HepG2 (cell line): ENCODE measurements around the gene SIGLEC7. TPM values are rescaled to one million over a fixed set of nuclear protein-coding genes. Genes with fewer than 3 reads are reported as not detected.

ENCODE experiments used
- ATAC-seq: fragments of 200-7000 bp; cut with Tn5 transposase; 3 replicates; pipeline ENCODE4 v1.9.1; 2020; ENCODE audit warnings: mild to moderate bottlenecking, moderate library complexity
- BruUV-seq: library from RNA; stranded (reverse); fragments of 400-500 nt; replicated peaks from 2 replicates; lab custom pipeline; 2021; lab: Mats Ljungman, UMichigan
- CTCF ChIA-PET: fragments of 300-600 bp; formaldehyde crosslinking; extraction: SDS; loops from one replicate; lab custom pipeline; 2021; ENCODE audit warnings: low total read pairs, inconsistent platforms, low intra/inter-chr PET ratio; lab: Yijun Ruan, JAX
- POLR2A ChIA-PET: fragments of 350-600 bp; sonication (Branson Sonifier 250); formaldehyde crosslinking; loops from one replicate; lab custom pipeline; 2020; ENCODE audit warnings: antibody characterized with exemption, inconsistent platforms; lab: Yijun Ruan, JAX
- DNase-seq: peaks from one replicate; pipeline ENCODE4 v3.0.0-alpha.2; 2015; ENCODE audit warnings: low spot score
- FAIRE-seq: peaks from 3 replicates; lab custom pipeline; 2011; peaks lifted over from hg19 to GRCh38; lab: Jason Lieb, UNC
- H2AFZ ChIP-seq: one replicate; pipeline ENCODE4 v1.6.1; 2011; ENCODE audit warnings: low read length, inconsistent platforms
- H3K27ac ChIP-seq: fragments of 300-600 bp; 3 replicates; pipeline ENCODE4 v1.8.0; 2011; ENCODE audit warnings: mixed run types, mild to moderate bottlenecking, mixed read lengths, low read length, inconsistent platforms; ENCODE audit not compliant: insufficient read depth; ENCODE audit errors: extremely low read length
- H3K27me3 ChIP-seq, 2 experiments: fragments of 200-600 bp in 1 of 2; 2 replicates in 1 of 2; 3 replicates in 1 of 2; pipeline versions ENCODE4 v1.6.0 to v1.8.0; 2011; ENCODE audit warnings: low read length in 2 of 2, mild to moderate bottlenecking in 2 of 2, moderate library complexity in 2 of 2, inconsistent platforms in 1 of 2; ENCODE audit not compliant: insufficient read depth in 2 of 2, control insufficient read depth in 1 of 2
- H3K36me3 ChIP-seq, 2 experiments: fragments of 200-600 bp in 1 of 2; replicated peaks in 1 of 2; 2 replicates in 1 of 2; 3 replicates in 1 of 2; pipeline versions ENCODE4 v1.5.1 to v1.8.0; 2011; ENCODE audit warnings: low read length in 2 of 2, inconsistent platforms in 1 of 2; ENCODE audit not compliant: insufficient read depth in 2 of 2, control insufficient read depth in 1 of 2
- H3K4me1 ChIP-seq: 2 replicates; pipeline ENCODE4 v1.5.1; 2012; ENCODE audit warnings: low read length, inconsistent platforms; ENCODE audit not compliant: insufficient read depth
- H3K4me2 ChIP-seq: 2 replicates; pipeline ENCODE4 v1.6.0; 2011; ENCODE audit warnings: low read depth, low read length, inconsistent platforms
- H3K4me3 ChIP-seq, 3 experiments: fragments of 200-600 bp in 1 of 3; sonication (generic), shearing (Covaris generic) in 1 of 3; replicated peaks in 1 of 3; 2 replicates each; pipeline ENCODE4 v1.5.1; 2011 to 2016; ENCODE audit warnings: low read length in 3 of 3, inconsistent platforms in 2 of 3, low read depth in 2 of 3, mild to moderate bottlenecking in 2 of 3, control low read depth in 1 of 3, mixed read lengths in 1 of 3; ENCODE audit not compliant: insufficient read depth in 1 of 3
- H3K79me2 ChIP-seq: one replicate; pipeline ENCODE4 v1.6.1; 2011; ENCODE audit warnings: low read length, inconsistent platforms; ENCODE audit not compliant: insufficient read depth
- H3K9ac ChIP-seq: 2 replicates; pipeline ENCODE4 v1.6.0; 2011; ENCODE audit warnings: mild to moderate bottlenecking, low read depth, low read length, inconsistent platforms; ENCODE audit not compliant: insufficient read depth
- H3K9me3 ChIP-seq: 2 replicates; pipeline ENCODE4 v1.5.1; 2012; ENCODE audit warnings: mild to moderate bottlenecking, low read length
- H4K20me1 ChIP-seq: 2 replicates; pipeline ENCODE4 v1.6.0; 2011; ENCODE audit warnings: inconsistent platforms, mild to moderate bottlenecking, low read length, moderate library complexity; ENCODE audit not compliant: insufficient read depth
- CBX1 ChIP-seq: IDR thresholded peaks from one replicate; pipeline ENCODE4 v1.6.1; 2016; ENCODE audit warnings: antibody characterized with exemption, low read depth
- DR1 ChIP-seq: sonication (generic); formaldehyde crosslinking; IDR thresholded peaks from 2 replicates; pipeline ENCODE4 v1.8.0; 2021; ENCODE audit warnings: mild to moderate bottlenecking, missing genetic modification reagents, inconsistent platforms
- FLYWCH1 ChIP-seq: sonication (generic); formaldehyde crosslinking; IDR thresholded peaks from 2 replicates; pipeline ENCODE4 v1.8.1; 2023; ENCODE audit warnings: mild to moderate bottlenecking, missing genetic modification reagents
- HDAC6 ChIP-seq: fragments of 200-600 bp; sonication (generic); IDR thresholded peaks from 2 replicates; pipeline ENCODE4 v1.7.0; 2017; ENCODE audit warnings: mild to moderate bottlenecking, antibody characterized with exemption, low read length, low read depth
- HIVEP1 ChIP-seq: sonication (generic); formaldehyde crosslinking; IDR thresholded peaks from 2 replicates; pipeline ENCODE4 v1.4.0; 2020; ENCODE audit warnings: mild to moderate bottlenecking, missing genetic modification reagents
- MYC ChIP-seq: sonication (generic); formaldehyde crosslinking; IDR thresholded peaks from 2 replicates; pipeline ENCODE4 v1.9.0; 2021; ENCODE audit warnings: missing genetic modification reagents, borderline replicate concordance
- SP140L ChIP-seq: sonication (generic); formaldehyde crosslinking; IDR thresholded peaks from 2 replicates; pipeline ENCODE4 v1.4.0; 2020; ENCODE audit warnings: missing genetic modification reagents, borderline replicate concordance
- ZFP82 ChIP-seq: sonication (generic); formaldehyde crosslinking; IDR thresholded peaks from 2 replicates; pipeline ENCODE4 v1.5.1; 2020; ENCODE audit warnings: mild to moderate bottlenecking, missing genetic modification reagents, borderline replicate concordance
- ZNF253 ChIP-seq: sonication (generic); formaldehyde crosslinking; IDR thresholded peaks from 2 replicates; pipeline ENCODE4 v1.8.0; 2022; ENCODE audit warnings: mild to moderate bottlenecking, missing genetic modification reagents, borderline replicate concordance
- ZNF510 ChIP-seq: sonication (generic); formaldehyde crosslinking; IDR thresholded peaks from 2 replicates; pipeline ENCODE4 v1.4.0; 2020; ENCODE audit warnings: low read depth, mild to moderate bottlenecking, missing genetic modification reagents
- ZNF547 ChIP-seq: sonication (generic); formaldehyde crosslinking; IDR thresholded peaks from 2 replicates; pipeline ENCODE4 v1.5.1; 2020; ENCODE audit warnings: mild to moderate bottlenecking, missing genetic modification reagents
- WGBS: methylation state at CpG from one replicate; pipeline ENCODE4 v1.1.6; 2017; ENCODE audit warnings: low lambda C conversion rate; 5-methylcytosine and 5-hydroxymethylcytosine counted together
- in situ Hi-C: cut with HindIII; loops from 2 replicates; pipeline ENCODE4 v1.10.0; 2017; ENCODE audit warnings: low pct_unique_long_range_greater_than_20kb; ENCODE audit not compliant: extremely low pct_ligation_motif_present
- intact Hi-C: fragments of 100-400 bp; cut with micrococcal nuclease; formaldehyde crosslinking; loops from one replicate; pipeline ENCODE4 v1.10.0; 2022; ENCODE audit not compliant: unreplicated experiment
- polyA plus RNA-seq, 8 experiments: library from polyadenylated mRNA; depleted of rRNA in 3 of 8; stranded (reverse) in 7 of 8; unstranded in 1 of 8; fragments of >200 nt; fragmentation: Illumina TruSeq in 4 of 8; extraction: Trizol in 4 of 8; gene quantifications; 2 replicates each; pipeline versions ENCODE4 v1.2.1 to v1.2.3, GENCODE V29; 2011 to 2016; ENCODE audit warnings: low read depth in 4 of 8, missing spikeins in 1 of 8, mixed read lengths in 1 of 8; ENCODE audit not compliant: insufficient read depth in 1 of 8
- total RNA-seq, 5 experiments: library from RNA; depleted of rRNA; stranded (reverse); fragments of >200 nt; fragmentation: Illumina TruSeq; extraction: Trizol; gene quantifications; 2 replicates each; pipeline ENCODE4 v1.2.3, GENCODE V29; 2016; ENCODE audit warnings: low read depth in 1 of 5
- TF ChIP-seq, protein P1 (sequence below): sonication (generic); formaldehyde crosslinking; IDR thresholded peaks from 2 replicates; pipeline ENCODE4 v1.8.1; 2023; ENCODE audit warnings: missing genetic modification reagents, mild to moderate bottlenecking, borderline replicate concordance
- TF ChIP-seq, protein P2 (sequence below): IDR thresholded peaks from 2 replicates; pipeline ENCODE4 v1.6.1; 2012; ENCODE audit warnings: low read depth, low read length, improper control_type of control experiment

SIGLEC7 gene
- total and polyA plus RNA-seq, 2 of the 13 experiments (the other 11 are each of a cell fraction or from before 2014, with no cell fraction given) = not detected

DNA sequence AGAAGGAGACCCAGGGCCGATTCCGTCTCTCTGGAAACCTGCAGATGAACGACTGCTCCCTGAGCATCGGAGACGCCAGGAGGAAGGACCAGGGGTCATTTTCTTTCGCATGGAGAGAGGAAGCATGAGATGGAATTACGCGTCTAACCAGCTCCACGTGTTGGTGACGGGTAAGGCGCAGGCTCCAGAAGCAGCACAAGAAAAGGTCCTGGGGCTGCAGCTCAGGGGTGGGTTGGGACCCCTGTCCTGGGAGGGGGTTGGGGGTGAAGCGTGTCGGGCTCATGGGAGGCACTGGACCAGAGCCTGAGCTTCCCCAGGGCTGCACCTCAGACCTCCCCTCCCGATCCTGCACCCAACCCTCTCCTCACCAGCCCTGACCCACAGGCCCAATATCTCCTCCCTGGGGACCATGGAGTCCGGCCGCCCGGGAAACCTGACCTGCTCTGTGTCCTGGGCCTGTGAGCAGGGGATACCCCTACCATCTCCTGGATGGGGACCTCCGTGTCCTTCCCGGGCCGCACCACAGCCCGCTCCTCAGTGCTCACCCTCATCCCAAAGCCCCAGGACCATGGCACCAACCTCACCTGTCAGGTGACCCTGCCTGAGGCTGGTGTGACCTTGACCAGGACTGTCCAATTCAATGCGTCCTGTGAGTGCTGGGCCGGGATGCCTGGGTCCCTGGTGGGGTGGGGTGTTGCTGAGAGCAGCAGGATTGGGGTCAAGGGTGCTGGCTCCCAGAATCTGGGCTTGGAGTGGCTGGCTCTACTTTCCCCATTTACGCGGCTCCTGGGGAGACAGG is 43.2 kb downstream of the SIGLEC7 start:
- 18% methylated on average over 19 of the region's 25 CpGs for WGBS
- Histone ChIP-seq H3K27ac (no peak overlapping the region), H3K9me3 (no peaks in the 10 kb centered on the region), H4K20me1 (no peaks in the 10 kb centered on the region)
- in situ Hi-C loops = no loop called here
- no peak for DNase-seq
- TF ChIP-seq ZFP82 (CRISPR knock-in tag) (no peak), DR1 (CRISPR knock-in tag) (no peak), MYC (no peak), CBX1 (no peak), FLYWCH1 (no peak), SP140L (CRISPR knock-in tag) (no peak), ZNF510 (CRISPR knock-in tag) (no peak), ZNF547 (CRISPR knock-in tag) (no peak), HIVEP1 (CRISPR knock-in tag) (no peak), HDAC6 (no peak), ZNF253 (CRISPR knock-in tag) (no peak)
- TF ChIP-seq, protein P1, sequence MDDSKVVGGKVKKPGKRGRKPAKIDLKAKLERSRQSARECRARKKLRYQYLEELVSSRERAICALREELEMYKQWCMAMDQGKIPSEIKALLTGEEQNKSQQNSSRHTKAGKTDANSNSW (CRISPR knock-in tag) = no peak
- TF ChIP-seq, protein P2, sequence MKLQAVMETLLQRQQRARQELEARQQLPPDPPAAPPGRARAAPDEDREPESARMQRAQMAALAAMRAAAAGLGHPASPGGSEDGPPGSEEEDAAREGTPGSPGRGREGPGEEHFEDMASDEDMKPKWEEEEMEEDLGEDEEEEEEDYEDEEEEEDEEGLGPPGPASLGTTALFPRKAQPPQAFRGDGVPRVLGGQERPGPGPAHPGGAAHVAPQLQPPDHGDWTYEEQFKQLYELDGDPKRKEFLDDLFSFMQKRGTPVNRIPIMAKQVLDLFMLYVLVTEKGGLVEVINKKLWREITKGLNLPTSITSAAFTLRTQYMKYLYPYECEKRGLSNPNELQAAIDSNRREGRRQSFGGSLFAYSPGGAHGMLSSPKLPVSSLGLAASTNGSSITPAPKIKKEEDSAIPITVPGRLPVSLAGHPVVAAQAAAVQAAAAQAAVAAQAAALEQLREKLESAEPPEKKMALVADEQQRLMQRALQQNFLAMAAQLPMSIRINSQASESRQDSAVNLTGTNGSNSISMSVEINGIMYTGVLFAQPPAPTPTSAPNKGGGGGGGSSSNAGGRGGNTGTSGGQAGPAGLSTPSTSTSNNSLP = no peak
- TF ChIP-seq, all 625 proteins: peak for 0
- H3K4me2 ChIP-seq = no peak overlapping the region
- ATAC-seq (no peak), FAIRE-seq (no peak)
- ChIA-PET POLR2A (no interaction called here), CTCF (no interaction called here)
- peaks cover 1 to 14% of the 10 kb centered on the region in 2 experiments; a peak in 3 of 5 replicates for H3K27me3 ChIP-seq
- intact Hi-C loops = no loop called here
- no peak overlapping the region for H2AFZ ChIP-seq
- H3K79me2 ChIP-seq = no peaks in the 10 kb centered on the region
- no peak overlapping the region for H3K4me3 ChIP-seq
- H3K9ac ChIP-seq = no peak overlapping the region
- no TSS peak for BruUV-seq
- H3K36me3 ChIP-seq = no peaks in the 10 kb centered on the region
- no peaks in the 10 kb centered on the region for H3K4me1 ChIP-seq
